Measurements from ENCODE around the gene LRBA.
A peak's percentile ranks its signal among the peaks of the same experiment; 100 is the strongest.

GRCh38 chr4:150367326-150367725 lies 647.8 kb downstream of the LRBA start:
- TF ChIP-seq ETV6 (CRISPR knock-in tag; IDR thresholded peaks at IDR 0.05) (no peak), FOXJ3 (CRISPR knock-in tag; IDR thresholded peaks at IDR 0.05; ENCODE audit: borderline replicate concordance) (no peak), ZNF512 (CRISPR knock-in tag; IDR thresholded peaks at IDR 0.05; ENCODE audit: borderline replicate concordance) (no peak), KAT7 (CRISPR knock-in tag; IDR thresholded peaks at IDR 0.05; ENCODE audit: borderline replicate concordance) (no peak), SP1 (CRISPR knock-in tag; conservative IDR thresholded peaks at IDR 0.05) (0 out of 2 replicates have a peak, but pooled peaks have one; percentile 49), ZNF317 (CRISPR knock-in tag; IDR thresholded peaks at IDR 0.05; ENCODE audit: borderline replicate concordance, low read depth) (no peak), ESRRA (CRISPR knock-in tag; IDR thresholded peaks at IDR 0.05; ENCODE audit: borderline replicate concordance) (no peak), CTCF (IDR thresholded peaks at IDR 0.05) (no peak), IRF1 (CRISPR knock-in tag; IDR thresholded peaks at IDR 0.05) (no peak), NFYB (CRISPR knock-in tag; conservative IDR thresholded peaks at IDR 0.05; ENCODE audit: low read depth) (no peak), PREB (CRISPR knock-in tag; IDR thresholded peaks at IDR 0.05; ENCODE audit: borderline replicate concordance) (no peak), USF1 (CRISPR knock-in tag; IDR thresholded peaks at IDR 0.05) (no peak), ZSCAN18 (CRISPR knock-in tag; IDR thresholded peaks at IDR 0.05) (no peak), JUN (CRISPR knock-in tag; IDR thresholded peaks at IDR 0.05) (no peak)
